ENCODE data around the gene HOXA9.

HOXA9 gene

DNA sequence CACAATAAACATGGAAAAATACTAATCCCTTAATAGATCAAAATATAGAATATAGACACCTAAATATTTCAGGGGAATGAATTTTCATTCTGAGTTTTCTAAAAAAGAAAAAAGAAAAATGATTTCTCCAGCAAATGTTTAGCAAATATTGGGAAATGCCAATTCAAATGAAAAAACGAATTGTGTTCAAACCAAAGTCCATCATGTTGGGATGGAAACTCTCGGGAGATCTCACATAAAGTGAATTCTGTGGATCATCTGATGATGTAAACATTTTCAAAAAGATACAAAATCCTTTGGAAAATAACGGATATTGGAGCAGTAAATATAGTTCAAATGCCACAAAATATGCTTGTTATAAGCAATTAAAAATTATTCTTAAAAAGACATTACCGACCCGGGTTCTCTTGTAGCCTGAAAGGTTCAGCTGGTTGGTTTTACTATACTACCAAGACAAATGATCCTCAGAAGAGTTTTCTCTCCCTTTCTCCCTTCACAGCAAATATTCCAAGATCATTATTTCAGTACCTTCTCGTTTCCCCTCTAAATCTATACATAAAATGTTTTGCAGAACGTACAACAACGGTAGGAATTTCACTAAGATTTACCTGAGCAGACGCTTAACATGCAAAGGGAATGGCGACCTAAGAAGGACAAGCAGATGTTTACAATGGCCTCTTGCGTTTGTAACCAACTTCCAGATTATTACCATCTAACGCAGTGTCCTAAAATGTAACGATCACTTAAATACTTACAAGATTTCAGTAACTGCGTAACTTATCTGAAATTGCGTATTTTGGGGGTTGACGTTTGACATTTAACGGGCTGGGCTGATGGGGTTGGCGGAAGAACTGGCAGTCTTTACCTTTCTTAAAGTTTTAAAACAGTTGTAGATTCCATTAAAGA, 32.1 kb upstream of the HOXA9 start:
- no peak for DNase-seq (ENCODE audit: insufficient read length, low spot score)
- no peak for TF ChIP-seq POLR2A (IDR thresholded peaks at IDR 0.05; ENCODE audit: low read depth, low read length)
- no peak for FAIRE-seq

GRCh38 chr7:27196287-27196767, 31.0 kb upstream of the HOXA9 start:
- no peak for TF ChIP-seq POLR2A (IDR thresholded peaks at IDR 0.05; ENCODE audit: low read depth, low read length)
- peak; percentile 75 for FAIRE-seq
- DNase-seq (ENCODE audit: insufficient read length, low spot score) = peak; percentile 95

DNA sequence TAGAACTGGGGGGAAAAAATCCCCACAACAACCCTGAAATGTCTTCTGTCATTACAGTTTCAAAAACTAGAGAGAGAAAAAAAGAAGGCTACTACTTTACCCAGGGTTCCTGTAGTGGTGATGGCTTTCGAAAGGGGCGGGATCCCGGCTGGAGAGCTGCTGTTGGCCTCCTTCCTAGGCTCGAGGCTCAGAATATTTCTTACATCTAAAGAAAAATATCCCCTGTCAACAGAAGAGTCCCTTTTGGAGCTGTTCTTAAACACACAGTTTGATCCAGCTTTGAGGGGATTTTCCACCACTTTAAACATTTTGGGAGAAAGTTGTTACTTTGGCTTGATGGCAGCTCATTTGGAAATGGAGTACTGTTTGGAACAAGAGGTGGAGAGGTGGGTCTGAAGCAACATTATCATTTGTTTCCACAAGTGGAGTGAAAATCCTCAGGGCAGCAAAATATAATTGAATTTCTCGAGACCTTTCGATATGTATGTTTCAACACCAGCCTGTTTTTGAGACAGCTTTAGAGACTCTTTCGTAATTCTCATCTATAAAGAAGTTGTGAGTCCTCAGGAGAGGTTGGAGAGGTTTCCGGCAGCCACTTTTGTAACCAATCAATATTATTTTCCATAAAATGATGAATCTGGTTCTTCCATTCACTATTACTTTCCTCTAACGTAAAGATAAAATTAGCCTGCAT, 29.5 kb upstream of the HOXA9 start:
- FAIRE-seq = no peak
- no peak for DNase-seq (ENCODE audit: insufficient read length, low spot score)
- TF ChIP-seq POLR2A (IDR thresholded peaks at IDR 0.05; ENCODE audit: low read depth, low read length) = no peak

GRCh38 chr7:27194002-27194352, 28.6 kb upstream of the HOXA9 start:
- no peak for FAIRE-seq
- no peak for DNase-seq (ENCODE audit: insufficient read length, low spot score)

DNA sequence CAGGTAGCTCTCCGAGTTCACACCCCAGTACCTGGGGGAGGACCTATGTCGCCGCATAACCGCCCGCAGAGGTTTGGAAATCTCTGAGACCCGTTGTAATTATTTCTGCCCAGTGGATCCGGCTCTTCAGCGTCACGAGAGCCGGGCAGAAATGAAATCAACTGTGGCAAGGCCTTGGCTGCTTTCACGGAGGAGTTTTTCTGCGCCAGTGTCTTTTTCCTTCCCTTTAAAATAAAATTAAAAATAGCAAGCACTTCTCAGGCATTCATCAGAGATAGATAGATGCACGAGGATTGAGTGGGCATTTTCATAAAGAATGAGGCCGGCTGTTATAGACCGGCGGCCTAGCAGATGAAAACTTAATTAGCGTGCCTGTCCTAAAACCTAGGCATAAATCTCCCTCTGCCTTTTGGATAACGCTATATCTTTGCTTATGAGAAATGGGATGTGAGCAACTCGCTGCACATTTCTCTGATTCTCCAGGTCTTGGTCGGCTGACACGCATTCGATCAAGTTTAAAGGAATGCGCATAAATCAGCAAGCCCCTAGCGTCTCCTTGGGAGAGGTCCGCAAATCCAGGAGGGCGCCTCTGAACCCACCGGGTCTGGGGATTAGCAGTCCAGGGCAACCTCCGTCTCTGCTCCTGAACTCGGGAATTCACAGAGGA, 28.1 kb upstream of the HOXA9 start:
- DNase-seq (ENCODE audit: insufficient read length, low spot score) (no peak), FAIRE-seq (no peak)
- no peak for TF ChIP-seq POLR2A (IDR thresholded peaks at IDR 0.05; ENCODE audit: low read depth, low read length)

More at GRCh38 chr7:27194002-27194352, 28.6 kb upstream of the HOXA9 start:
- TF ChIP-seq POLR2A (IDR thresholded peaks at IDR 0.05; ENCODE audit: low read depth, low read length) = no peak

DNA sequence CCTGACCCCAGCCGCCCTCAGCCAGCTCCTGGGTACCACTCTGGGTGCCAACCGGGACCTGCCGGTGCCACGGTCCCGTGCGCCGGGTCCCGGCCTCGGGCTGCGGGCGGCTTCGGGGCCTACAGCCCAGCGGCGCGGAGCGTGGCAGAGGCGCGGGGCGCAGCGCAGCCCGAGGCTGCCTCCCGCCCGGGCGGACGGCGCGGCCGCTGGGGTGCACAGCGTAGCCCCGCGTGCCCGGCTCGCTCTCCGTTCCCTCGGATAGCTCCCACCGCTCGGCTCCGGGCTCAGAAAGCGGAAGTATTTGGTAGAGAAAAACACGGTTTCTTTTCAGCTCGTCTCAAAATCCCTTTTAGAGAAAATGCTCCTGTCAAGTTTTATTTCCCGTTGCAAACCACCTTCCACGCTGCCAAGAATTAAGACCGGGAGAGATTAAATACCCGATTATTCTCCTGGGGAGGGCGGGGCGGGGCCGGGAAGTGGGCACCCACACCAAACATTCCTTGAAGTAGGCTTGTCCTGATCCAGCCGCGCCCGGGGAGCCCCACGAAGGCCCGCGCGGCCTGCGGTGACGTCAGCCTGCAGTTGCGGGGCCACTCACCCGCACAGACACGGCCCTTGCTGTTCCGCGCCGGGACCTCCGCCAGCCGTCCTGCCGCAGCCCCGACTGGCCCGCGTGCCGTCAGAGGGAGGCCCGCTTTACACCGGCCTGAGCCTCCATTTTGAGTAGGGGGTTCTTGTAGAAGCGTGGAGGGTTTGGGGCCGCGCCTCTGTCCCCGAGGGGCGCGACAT, 27.4 kb upstream of the HOXA9 start:
- DNase-seq (ENCODE audit: insufficient read length, low spot score) (no peak), FAIRE-seq (no peak)
- no peak for TF ChIP-seq POLR2A (IDR thresholded peaks at IDR 0.05; ENCODE audit: low read depth, low read length)

DNA sequence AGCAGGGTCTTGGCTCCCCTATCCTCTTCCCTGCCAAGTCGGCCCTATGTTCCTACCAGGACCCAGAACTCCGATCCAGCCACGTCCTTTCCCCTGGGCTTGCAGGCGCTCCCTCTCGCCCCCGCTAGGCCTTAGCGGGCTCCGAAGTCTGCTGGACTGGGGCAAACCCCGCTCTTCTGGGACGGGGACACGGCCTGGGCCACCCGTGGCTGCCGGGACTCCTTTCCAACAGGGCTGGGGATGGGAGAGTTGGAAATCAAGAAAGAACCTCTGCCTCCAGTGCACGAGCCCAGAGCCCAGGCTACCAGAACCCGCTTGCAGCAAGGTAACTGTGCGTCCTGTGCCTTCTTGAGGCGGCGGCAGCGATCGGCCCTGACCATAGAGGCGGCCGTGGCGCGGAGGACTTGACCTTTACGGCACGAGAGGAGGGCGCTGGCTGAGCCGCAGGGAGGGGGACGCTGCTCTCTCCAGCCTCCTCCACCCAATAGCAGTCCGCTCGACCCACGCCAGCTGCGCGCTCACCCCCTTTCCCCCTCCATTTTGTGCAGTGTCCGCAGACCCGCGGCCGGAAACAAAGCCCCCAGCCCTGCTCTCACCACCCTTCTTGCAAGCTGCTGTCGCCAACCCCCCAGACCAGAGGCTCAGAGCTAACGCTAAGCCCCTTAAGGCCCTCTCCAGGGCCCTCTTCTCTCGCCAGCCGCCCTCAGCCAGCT, 26.7 kb upstream of the HOXA9 start:
- DNase-seq (ENCODE audit: insufficient read length, low spot score) = no peak
- no peak for FAIRE-seq
- no peak for TF ChIP-seq POLR2A (IDR thresholded peaks at IDR 0.05; ENCODE audit: low read depth, low read length)

DNA sequence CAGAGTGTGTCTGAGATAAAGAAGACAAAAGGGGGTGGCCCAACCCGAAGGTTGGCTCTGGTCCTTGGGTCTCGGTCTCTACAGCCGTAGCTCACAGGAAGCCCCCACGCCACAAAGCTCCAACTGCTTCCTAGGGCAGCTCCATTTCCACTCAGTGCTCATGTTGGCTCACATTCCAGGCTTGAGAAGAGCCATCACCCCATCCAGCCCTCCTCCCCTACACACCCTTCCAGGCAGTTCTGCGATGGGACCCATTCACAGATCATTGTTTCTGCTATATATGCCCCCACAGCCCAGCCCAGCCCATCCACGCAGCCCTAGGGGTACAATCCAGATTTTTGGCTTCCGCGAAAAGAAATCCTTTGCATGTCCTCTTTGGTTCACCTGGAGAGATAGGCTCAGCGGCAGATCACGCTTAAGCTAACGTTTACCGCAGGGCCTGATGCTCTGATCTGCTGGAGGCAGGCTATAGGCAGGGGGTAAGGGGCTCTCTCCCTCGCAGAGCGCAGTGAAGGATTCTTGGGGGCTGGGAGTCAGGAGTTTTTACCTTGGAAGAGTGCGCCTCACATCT, 25.9 kb upstream of the HOXA9 start:
- TF ChIP-seq POLR2A (IDR thresholded peaks at IDR 0.05; ENCODE audit: low read depth, low read length) = no peak
- no peak for DNase-seq (ENCODE audit: insufficient read length, low spot score)
- FAIRE-seq = no peak

DNA sequence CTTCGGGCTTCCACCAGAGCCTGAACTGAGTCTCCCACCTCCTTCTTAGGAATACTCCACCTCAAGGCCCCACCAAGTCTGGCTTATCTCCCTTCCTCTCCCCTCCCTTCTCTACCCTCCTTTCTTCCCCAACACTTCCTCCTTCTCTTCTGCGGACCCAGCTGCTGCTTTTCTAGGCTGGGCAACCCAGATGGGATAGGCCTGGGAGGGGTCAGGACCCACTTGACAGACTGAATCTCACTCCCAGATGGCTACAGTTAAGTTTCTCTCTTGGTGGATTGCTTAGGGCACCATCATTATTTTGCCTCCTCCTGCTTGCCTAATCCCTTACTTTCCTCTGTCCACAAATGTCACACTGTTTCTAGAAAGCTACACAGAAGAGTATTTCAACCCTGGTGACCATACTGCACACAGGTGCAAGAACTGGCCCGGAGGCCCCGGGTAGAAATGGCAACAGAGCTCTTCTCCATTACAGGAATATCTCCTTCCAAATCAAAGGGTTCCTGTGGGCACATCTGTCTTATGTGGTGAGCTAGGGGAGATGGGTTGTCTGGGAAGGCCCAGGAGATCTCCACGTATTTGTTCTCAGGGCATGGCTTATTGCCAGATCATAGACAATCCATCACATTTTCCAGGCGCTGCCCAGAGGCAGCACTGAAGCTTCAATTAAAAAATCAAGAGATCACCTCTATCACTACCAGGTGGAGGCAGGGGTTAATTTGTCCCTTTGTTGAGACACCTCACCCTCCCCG, 24.8 kb upstream of the HOXA9 start:
- DNase-seq (ENCODE audit: insufficient read length, low spot score) = no peak

GRCh38 chr7:27189295-27189996, 24.1 kb upstream of the HOXA9 start:
- no peak for TF ChIP-seq POLR2A (IDR thresholded peaks at IDR 0.05; ENCODE audit: low read depth, low read length)
- DNase-seq (ENCODE audit: insufficient read length, low spot score) (no peak), FAIRE-seq (no peak)

More for the DNA sequence above, 24.8 kb upstream of the HOXA9 start:
- no peak for TF ChIP-seq POLR2A (IDR thresholded peaks at IDR 0.05; ENCODE audit: low read depth, low read length)
- FAIRE-seq = no peak
